Liver (tissue), 9 donors: Measurements from ENCODE around the gene RBM10. TPM values are rescaled to one million over a fixed set of nuclear protein-coding genes. Genes with fewer than 3 reads are reported as not detected.

Experiments
- DNase-seq: peaks from one replicate; pipeline ENCODE4 v3.0.0-alpha.2; 2017; ENCODE audit warnings: low spot score
- H3K27ac ChIP-seq, 2 donors: one replicate each; pipeline ENCODE4 v1.7.0; 2013; ENCODE audit warnings: inconsistent platforms in 2 of 2, low read length in 2 of 2, control low read depth in 1 of 2, low read depth in 1 of 2, mild to moderate bottlenecking in 1 of 2
- H3K27me3 ChIP-seq, 4 donors: one replicate each; pipeline versions ENCODE4 v1.6.1 to v1.7.0; 2013; ENCODE audit warnings: low read length in 3 of 4, inconsistent platforms in 1 of 4, mild to moderate bottlenecking in 1 of 4, moderate library complexity in 1 of 4; ENCODE audit not compliant: control insufficient read depth in 4 of 4, insufficient read depth in 4 of 4
- H3K36me3 ChIP-seq, 4 donors: one replicate each; pipeline versions ENCODE4 v1.6.1 to v1.7.0; 2013; ENCODE audit warnings: low read length in 3 of 4, mild to moderate bottlenecking in 3 of 4, low read depth in 1 of 4, moderate library complexity in 1 of 4; ENCODE audit not compliant: control insufficient read depth in 4 of 4, insufficient read depth in 3 of 4
- H3K4me1 ChIP-seq, 4 donors: one replicate each; pipeline versions ENCODE4 v1.6.1 to v1.7.0; 2013; ENCODE audit warnings: low read length in 3 of 4, mild to moderate bottlenecking in 3 of 4, moderate library complexity in 1 of 4; ENCODE audit not compliant: control insufficient read depth in 4 of 4, insufficient read depth in 4 of 4
- H3K4me3 ChIP-seq, 3 donors: one replicate each; pipeline versions ENCODE4 v1.6.1 to v1.7.0; 2013; ENCODE audit warnings: low read length in 3 of 3, control low read depth in 1 of 3, low read depth in 1 of 3, mild to moderate bottlenecking in 1 of 3
- H3K9ac ChIP-seq, 2 donors: one replicate each; pipeline ENCODE4 v1.7.0; 2013; ENCODE audit warnings: low read length in 2 of 2, mild to moderate bottlenecking in 2 of 2, moderate library complexity in 2 of 2, control low read depth in 1 of 2, low read depth in 1 of 2
- H3K9me3 ChIP-seq, 4 donors: one replicate each; pipeline versions ENCODE4 v1.6.1 to v1.7.0; 2013; ENCODE audit warnings: low read length in 3 of 4; ENCODE audit not compliant: control insufficient read depth in 4 of 4
- FOXA1 ChIP-seq: IDR thresholded peaks from 2 replicates; pipeline ENCODE4 v1.6.1; 2016; ENCODE audit warnings: antibody characterized with exemption
- FOXA2 ChIP-seq: IDR thresholded peaks from 2 replicates; pipeline ENCODE4 v1.6.1; 2016; ENCODE audit warnings: antibody characterized with exemption
- GABPA ChIP-seq, 2 donors: IDR thresholded peaks in 1 of 2; conservative IDR thresholded peaks in 1 of 2; 2 replicates each; pipeline ENCODE4 v1.6.1; 2016; ENCODE audit warnings: antibody characterized with exemption in 2 of 2, mild to moderate bottlenecking in 1 of 2, moderate library complexity in 1 of 2
- HNF4A ChIP-seq, 2 donors: conservative IDR thresholded peaks; 2 replicates each; pipeline ENCODE4 v1.6.1; 2016; ENCODE audit warnings: antibody characterized with exemption in 2 of 2, mild to moderate bottlenecking in 2 of 2
- JUND ChIP-seq, 2 donors: IDR thresholded peaks; 2 replicates each; pipeline ENCODE4 v1.6.1; 2016; ENCODE audit warnings: antibody characterized with exemption in 2 of 2
- MAX ChIP-seq: IDR thresholded peaks from 2 replicates; pipeline ENCODE4 v1.6.1; 2016; ENCODE audit warnings: antibody characterized with exemption
- NR2F2 ChIP-seq: IDR thresholded peaks from 2 replicates; pipeline ENCODE4 v1.6.1; 2016; ENCODE audit warnings: antibody characterized with exemption
- RAD21 ChIP-seq, 2 donors: IDR thresholded peaks; 2 replicates each; pipeline ENCODE4 v1.6.1; 2016; ENCODE audit warnings: antibody characterized with exemption in 2 of 2, mild to moderate bottlenecking in 2 of 2
- RXRA ChIP-seq, 2 donors: IDR thresholded peaks; 2 replicates each; pipeline ENCODE4 v1.6.1; 2017 to 2018; ENCODE audit warnings: antibody characterized with exemption in 2 of 2, mild to moderate bottlenecking in 1 of 2
- TAF1 ChIP-seq: conservative IDR thresholded peaks from 2 replicates; pipeline ENCODE4 v1.6.1; 2016; ENCODE audit warnings: antibody characterized with exemption, mild to moderate bottlenecking
- YY1 ChIP-seq: IDR thresholded peaks from 2 replicates; pipeline ENCODE4 v1.6.1; 2016; ENCODE audit warnings: antibody characterized with exemption, mild to moderate bottlenecking
- WGBS: extraction: QIAGEN DNeasy Blood & Tissue Kit; methylation state at CpG from one replicate; pipeline ENCODE4 v1.1.7; 2013; 5-methylcytosine and 5-hydroxymethylcytosine counted together
- polyA plus RNA-seq, 2 donors: library from polyadenylated mRNA; stranded (reverse) in 1 of 2; unstranded in 1 of 2; fragments of 200-250 nt in 1 of 2; fragments of >200 nt in 1 of 2; fragmentation: Nextera tagmentation in 1 of 2; extraction: Ambion mirVana in 1 of 2; gene quantifications; one replicate each; pipeline versions ENCODE4 v1.2.1 to v1.2.3, GENCODE V29; 2013 to 2015
- total RNA-seq, 2 donors: library from RNA; depleted of rRNA; stranded (reverse); fragments of >200 nt; gene quantifications; one replicate each; pipeline ENCODE4 v1.2.3, GENCODE V29; 2014
- TF ChIP-seq, protein P1 (sequence below): fragments of 150-350 bp; IDR thresholded peaks from 2 replicates; pipeline ENCODE4 v1.5.1; 2017; ENCODE audit warnings: improper control_type of control experiment, low read depth, low read length; ENCODE audit not compliant: missing input control
- TF ChIP-seq, protein P2 (sequence below): IDR thresholded peaks from 2 replicates; pipeline ENCODE4 v1.6.1; 2016; ENCODE audit warnings: antibody characterized with exemption
- TF ChIP-seq, protein P3 (sequence below): IDR thresholded peaks from 2 replicates; pipeline ENCODE4 v1.6.1; 2016; ENCODE audit warnings: antibody characterized with exemption, mild to moderate bottlenecking
- TF ChIP-seq, protein P4 (sequence below): IDR thresholded peaks from 2 replicates; pipeline ENCODE4 v1.6.1; 2016; ENCODE audit warnings: antibody characterized with exemption
- donor health status: healthy.
- donor health status: healthy.
- donor health status: healthy.
- donor health status: healthy.
- donor health status: healthy.

RBM10 gene
- total and polyA plus RNA-seq, 4 donors, result 8.2 to 26.6 (median 17.5) TPM

- Histone ChIP-seq H3K4me1 (no peaks in the 10 kb centered on the region), H3K9ac (no peak overlapping the region), H3K27ac (no peak overlapping the region), H3K4me3 (no peak overlapping the region), H3K9me3 (no peaks in the 10 kb centered on the region), H3K36me3 (peaks cover 7 to 59% (median 16%) of the 10 kb centered on the region in 4 donors), H3K27me3 (no peaks in the 10 kb centered on the region)
- TF ChIP-seq, protein P1, sequence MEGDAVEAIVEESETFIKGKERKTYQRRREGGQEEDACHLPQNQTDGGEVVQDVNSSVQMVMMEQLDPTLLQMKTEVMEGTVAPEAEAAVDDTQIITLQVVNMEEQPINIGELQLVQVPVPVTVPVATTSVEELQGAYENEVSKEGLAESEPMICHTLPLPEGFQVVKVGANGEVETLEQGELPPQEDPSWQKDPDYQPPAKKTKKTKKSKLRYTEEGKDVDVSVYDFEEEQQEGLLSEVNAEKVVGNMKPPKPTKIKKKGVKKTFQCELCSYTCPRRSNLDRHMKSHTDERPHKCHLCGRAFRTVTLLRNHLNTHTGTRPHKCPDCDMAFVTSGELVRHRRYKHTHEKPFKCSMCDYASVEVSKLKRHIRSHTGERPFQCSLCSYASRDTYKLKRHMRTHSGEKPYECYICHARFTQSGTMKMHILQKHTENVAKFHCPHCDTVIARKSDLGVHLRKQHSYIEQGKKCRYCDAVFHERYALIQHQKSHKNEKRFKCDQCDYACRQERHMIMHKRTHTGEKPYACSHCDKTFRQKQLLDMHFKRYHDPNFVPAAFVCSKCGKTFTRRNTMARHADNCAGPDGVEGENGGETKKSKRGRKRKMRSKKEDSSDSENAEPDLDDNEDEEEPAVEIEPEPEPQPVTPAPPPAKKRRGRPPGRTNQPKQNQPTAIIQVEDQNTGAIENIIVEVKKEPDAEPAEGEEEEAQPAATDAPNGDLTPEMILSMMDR, result no peak
- no peak for TF ChIP-seq GABPA (IDR thresholded peaks at IDR 0.05 in 1 of 2, conservative IDR thresholded peaks at IDR 0.05 in 1 of 2)
- TF ChIP-seq, protein P2, sequence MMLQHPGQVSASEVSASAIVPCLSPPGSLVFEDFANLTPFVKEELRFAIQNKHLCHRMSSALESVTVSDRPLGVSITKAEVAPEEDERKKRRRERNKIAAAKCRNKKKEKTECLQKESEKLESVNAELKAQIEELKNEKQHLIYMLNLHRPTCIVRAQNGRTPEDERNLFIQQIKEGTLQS, result no peak
- no peak for TF ChIP-seq JUND (IDR thresholded peaks at IDR 0.05)
- no peak for TF ChIP-seq RXRA (IDR thresholded peaks at IDR 0.05)
- TF ChIP-seq FOXA2, result no peak
- TF ChIP-seq TAF1, result no peak
- TF ChIP-seq NR2F2, result no peak
- 96% methylated on average over 5 of the region's 5 CpGs for WGBS
- DNase-seq, result no peak
These were observed 33.3 kb downstream of the RBM10 start for GRCh38 chrX:47178337-47178736.

GRCh38 chrX:47179221-47179927, 34.4 kb downstream of the RBM10 start:
- Histone ChIP-seq H3K36me3 (peaks cover 7 to 60% (median 13%) of the 10 kb centered on the region in 4 donors), H3K4me3 (no peak overlapping the region), H3K27ac (no peak overlapping the region), H3K27me3 (no peaks in the 10 kb centered on the region), H3K9ac (no peak overlapping the region), H3K9me3 (no peaks in the 10 kb centered on the region), H3K4me1 (no peaks in the 10 kb centered on the region)
- WGBS, result 84% methylated on average over 14 of the region's 14 CpGs
- TF ChIP-seq RAD21 (IDR thresholded peaks at IDR 0.05) (no peak), HNF4A (conservative IDR thresholded peaks at IDR 0.05) (no peak), JUND (IDR thresholded peaks at IDR 0.05) (no peak), MAX (no peak), FOXA2 (no peak), FOXA1 (no peak), TAF1 (no peak), GABPA (IDR thresholded peaks at IDR 0.05 in 1 of 2, conservative IDR thresholded peaks at IDR 0.05 in 1 of 2) (no peak), RXRA (IDR thresholded peaks at IDR 0.05) (no peak), YY1 (no peak), NR2F2 (no peak)
- TF ChIP-seq, protein P3, sequence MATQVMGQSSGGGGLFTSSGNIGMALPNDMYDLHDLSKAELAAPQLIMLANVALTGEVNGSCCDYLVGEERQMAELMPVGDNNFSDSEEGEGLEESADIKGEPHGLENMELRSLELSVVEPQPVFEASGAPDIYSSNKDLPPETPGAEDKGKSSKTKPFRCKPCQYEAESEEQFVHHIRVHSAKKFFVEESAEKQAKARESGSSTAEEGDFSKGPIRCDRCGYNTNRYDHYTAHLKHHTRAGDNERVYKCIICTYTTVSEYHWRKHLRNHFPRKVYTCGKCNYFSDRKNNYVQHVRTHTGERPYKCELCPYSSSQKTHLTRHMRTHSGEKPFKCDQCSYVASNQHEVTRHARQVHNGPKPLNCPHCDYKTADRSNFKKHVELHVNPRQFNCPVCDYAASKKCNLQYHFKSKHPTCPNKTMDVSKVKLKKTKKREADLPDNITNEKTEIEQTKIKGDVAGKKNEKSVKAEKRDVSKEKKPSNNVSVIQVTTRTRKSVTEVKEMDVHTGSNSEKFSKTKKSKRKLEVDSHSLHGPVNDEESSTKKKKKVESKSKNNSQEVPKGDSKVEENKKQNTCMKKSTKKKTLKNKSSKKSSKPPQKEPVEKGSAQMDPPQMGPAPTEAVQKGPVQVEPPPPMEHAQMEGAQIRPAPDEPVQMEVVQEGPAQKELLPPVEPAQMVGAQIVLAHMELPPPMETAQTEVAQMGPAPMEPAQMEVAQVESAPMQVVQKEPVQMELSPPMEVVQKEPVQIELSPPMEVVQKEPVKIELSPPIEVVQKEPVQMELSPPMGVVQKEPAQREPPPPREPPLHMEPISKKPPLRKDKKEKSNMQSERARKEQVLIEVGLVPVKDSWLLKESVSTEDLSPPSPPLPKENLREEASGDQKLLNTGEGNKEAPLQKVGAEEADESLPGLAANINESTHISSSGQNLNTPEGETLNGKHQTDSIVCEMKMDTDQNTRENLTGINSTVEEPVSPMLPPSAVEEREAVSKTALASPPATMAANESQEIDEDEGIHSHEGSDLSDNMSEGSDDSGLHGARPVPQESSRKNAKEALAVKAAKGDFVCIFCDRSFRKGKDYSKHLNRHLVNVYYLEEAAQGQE, result no peak
- TF ChIP-seq, protein P2, result no peak
- TF ChIP-seq, protein P1, result no peak
- TF ChIP-seq, protein P4, sequence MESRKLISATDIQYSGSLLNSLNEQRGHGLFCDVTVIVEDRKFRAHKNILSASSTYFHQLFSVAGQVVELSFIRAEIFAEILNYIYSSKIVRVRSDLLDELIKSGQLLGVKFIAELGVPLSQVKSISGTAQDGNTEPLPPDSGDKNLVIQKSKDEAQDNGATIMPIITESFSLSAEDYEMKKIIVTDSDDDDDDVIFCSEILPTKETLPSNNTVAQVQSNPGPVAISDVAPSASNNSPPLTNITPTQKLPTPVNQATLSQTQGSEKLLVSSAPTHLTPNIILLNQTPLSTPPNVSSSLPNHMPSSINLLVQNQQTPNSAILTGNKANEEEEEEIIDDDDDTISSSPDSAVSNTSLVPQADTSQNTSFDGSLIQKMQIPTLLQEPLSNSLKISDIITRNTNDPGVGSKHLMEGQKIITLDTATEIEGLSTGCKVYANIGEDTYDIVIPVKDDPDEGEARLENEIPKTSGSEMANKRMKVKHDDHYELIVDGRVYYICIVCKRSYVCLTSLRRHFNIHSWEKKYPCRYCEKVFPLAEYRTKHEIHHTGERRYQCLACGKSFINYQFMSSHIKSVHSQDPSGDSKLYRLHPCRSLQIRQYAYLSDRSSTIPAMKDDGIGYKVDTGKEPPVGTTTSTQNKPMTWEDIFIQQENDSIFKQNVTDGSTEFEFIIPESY, result no peak
- DNase-seq, result no peak
